GM19025 (cell line): ENCODE measurements around the gene MYL11.
"Not testable (repeated sequence)": the region's sequence is repeated elsewhere in the genome, so short reads cannot be mapped to it uniquely, and the experiment has no call there.

Source experiments
- ATAC-seq: cut with Tn5 transposase; IDR thresholded peaks from one replicate; pipeline ENCODE4 v1.9.1; 2021; ENCODE audit warnings: mild to moderate bottlenecking, low read depth, moderate library complexity; ENCODE audit not compliant: unreplicated experiment

The MYL11 gene

GRCh38 chr16:30374538-30374937 lies at the start of gene MYL11:
Gene MYL11, plus strand, starts transcription at chr16:30374802. Its CDS starts 56 bp downstream, at chr16:30374858.
- no peak for ATAC-seq

- ATAC-seq, result peak; percentile 89
Measured at GRCh38 chr16:30334473-30334989, 40.1 kb upstream of the MYL11 start.

GRCh38 chr16:30335028-30335597 lies 39.5 kb upstream of the MYL11 start:
- peak; percentile 58 for ATAC-seq

- peak; percentile 1 for ATAC-seq
Measured at GRCh38 chr16:30335598-30336474, 38.8 kb upstream of the MYL11 start.

DNA sequence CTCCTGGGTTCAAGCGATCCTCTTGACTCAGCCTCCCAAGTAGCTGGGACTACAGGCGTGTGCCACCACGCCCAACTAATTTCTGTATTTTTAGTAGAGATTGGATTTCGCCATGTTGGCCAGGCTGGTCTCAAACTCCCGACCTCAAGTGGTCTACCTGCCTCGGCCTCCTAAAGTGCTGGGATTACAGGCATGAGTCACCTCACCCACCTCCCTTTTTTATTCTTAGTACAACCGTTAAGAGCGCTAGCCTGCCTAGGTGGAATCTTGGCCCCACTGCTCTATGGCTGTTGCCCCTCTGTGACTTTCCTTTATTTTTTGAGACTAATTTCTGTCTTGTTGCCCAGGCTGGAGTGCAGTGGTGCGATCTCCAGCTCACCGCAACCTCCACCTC lies 36.6 kb upstream of the MYL11 start:
- ATAC-seq, result not testable (repeated sequence)

DNA sequence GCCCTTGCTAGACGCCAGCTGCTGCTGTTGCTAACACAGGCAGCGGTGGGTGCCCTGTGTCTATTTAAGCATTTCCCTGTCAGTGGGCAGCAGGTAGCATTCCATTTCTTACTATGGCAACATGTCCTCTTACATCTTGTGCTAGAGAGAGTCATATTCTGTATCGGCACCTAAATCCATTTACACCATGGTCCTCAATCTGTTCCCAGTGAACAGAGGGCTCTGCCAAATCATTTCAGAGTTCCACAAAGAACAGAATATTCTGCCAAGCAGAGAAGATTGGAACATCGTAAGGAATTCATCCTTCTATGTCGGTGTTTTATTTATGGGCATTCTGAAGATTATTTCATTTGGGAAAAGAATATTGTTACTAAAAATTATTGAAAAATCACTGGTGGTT lies 35.9 kb upstream of the MYL11 start:
- not testable (repeated sequence) for ATAC-seq

DNA sequence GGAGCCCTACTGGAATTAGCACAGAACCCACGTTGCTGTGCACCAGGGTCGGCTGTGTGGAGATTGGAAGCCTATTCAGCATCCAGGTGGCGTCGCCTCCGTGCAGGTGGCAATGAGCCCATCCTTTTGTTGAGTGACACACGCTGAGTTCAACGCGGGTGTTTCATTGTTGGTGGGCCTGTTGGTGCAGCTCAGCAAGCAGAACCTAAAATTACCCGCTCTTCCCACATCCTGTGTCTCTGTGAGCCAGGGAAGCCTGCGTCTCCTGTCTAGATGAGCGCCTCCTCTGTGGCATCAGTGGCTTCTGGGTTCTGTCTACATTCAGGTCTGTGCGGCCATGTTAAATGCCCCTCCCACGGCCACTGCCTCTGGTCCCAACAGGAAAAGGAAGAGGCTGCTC lies 34.0 kb upstream of the MYL11 start:
- no peak for ATAC-seq

DNA sequence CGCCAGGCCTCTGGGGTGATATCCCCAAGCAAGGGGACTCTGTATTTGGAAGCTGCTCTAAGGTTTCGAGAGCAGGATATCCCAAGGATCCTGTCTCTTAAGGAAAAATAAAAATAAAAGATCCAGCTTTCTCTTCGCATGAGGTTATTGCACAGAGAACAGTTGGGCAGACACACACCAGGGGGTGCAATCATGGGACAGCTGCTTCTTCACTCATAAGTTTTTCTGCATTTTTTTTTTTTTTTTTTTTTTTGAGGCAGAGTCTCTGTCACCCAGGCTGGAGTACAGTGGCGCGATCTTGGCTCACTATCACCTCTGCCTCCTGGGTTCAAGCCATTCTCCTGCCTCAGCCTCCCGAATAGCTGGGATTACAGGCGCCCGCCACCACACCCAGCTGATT lies 32.6 kb upstream of the MYL11 start:
- not testable (repeated sequence) for ATAC-seq

- no peak for ATAC-seq
Measured at GRCh38 chr16:30342751-30343490, 31.7 kb upstream of the MYL11 start.

- not testable (repeated sequence) for ATAC-seq
Measured at GRCh38 chr16:30343491-30343820, 31.1 kb upstream of the MYL11 start.

GRCh38 chr16:30346286-30346685 lies 28.3 kb upstream of the MYL11 start:
- no peak for ATAC-seq

- ATAC-seq, result no peak
Measured at GRCh38 chr16:30348113-30348512, 26.5 kb upstream of the MYL11 start.

DNA sequence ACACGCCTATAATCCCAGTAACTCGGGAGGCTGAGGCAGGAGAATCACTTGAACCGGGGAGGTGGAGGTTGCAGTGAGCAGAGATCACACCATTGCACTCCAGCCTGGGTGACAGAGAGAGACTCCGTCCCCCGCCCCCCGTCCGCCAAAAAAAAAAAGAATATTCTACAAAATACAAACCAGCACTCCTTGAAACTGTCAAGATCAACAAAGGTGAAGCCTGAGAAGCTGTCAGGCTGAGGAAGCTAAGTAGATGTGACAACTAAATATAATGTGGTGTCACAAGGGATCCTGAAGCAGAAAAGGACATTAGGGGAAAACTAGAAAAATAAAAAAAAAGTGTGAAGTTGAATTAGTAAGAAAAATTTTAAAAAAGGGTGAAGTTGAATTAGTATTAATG lies 25.7 kb upstream of the MYL11 start:
- no peak for ATAC-seq

DNA sequence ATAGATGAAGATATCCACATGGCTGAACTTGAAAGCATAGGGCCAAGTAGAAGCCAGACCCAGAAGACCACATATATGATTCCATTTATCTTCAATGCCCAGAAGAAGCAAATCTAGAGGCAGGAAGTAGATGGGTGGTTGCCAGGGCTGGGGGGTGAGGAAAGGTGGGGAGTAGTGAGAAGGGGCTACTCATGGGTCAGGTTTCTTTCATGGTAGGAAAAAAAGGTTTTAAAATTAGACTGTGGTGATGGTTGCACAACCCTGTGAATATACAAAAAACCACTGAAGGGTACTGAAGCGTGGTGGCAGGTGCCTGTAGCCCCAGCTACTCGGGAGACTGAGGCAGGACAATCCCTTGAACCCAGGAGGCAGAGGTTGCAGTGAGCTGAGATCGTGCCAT lies 24.9 kb upstream of the MYL11 start:
- no peak for ATAC-seq

- no peak for ATAC-seq
Measured at GRCh38 chr16:30350134-30350871, 24.3 kb upstream of the MYL11 start.

- ATAC-seq, result no peak
Measured at GRCh38 chr16:30351001-30351441, 23.6 kb upstream of the MYL11 start.

- ATAC-seq, result no peak
Measured at GRCh38 chr16:30351586-30352419, 22.8 kb upstream of the MYL11 start.

GRCh38 chr16:30352488-30353401 lies 21.9 kb upstream of the MYL11 start:
- ATAC-seq, result no peak
